Uterus (tissue), 2 donors: Measurements from ENCODE around the gene PALD1.

Experiments
- CTCF ChIP-seq, 4 experiments: fragments of 200-600 bp in 2 of 4; fragments of 450-650 bp in 2 of 4; sonication (generic) in 2 of 4; IDR thresholded peaks; one replicate each; pipeline ENCODE4 v1.5.1; 2016 to 2019; ENCODE audit warnings: antibody characterized with exemption in 4 of 4, mild to moderate bottlenecking in 2 of 4, moderate library complexity in 1 of 4
- POLR2A ChIP-seq, 2 donors: fragments of 450-650 bp; IDR thresholded peaks; one replicate each; pipeline ENCODE4 v1.6.1; 2016; ENCODE audit warnings: antibody characterized with exemption in 2 of 2, mild to moderate bottlenecking in 1 of 2, moderate library complexity in 1 of 2

DNA sequence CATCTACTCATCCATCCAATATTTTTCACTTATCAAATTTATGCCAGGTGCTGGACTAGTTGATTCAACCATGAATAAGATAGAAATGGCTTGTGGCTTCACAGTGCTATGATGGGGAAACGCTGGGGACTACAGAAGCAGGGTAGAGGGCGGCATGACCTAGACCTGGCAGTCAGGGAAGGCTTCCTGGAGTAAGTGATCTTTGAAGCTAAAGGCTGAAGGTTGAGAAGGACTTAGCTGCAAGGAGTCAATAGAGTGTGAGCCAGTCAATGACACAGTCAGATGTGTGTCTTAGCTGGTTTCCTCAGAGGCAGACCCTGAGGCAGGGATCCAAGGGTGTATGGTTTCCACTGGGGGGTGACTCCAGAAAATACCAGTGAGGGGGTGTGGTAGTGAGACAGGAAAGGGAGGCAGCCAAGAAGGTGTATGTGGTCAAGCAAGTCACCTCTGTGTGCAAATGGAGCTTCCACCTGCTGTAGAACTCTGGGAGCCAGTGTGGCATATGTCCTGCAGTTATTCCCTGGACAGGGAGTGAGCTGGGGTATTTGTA, 113.7 kb downstream of the PALD1 start:
- no peak for TF ChIP-seq CTCF (IDR thresholded peaks at IDR 0.05)
- no peak for TF ChIP-seq POLR2A (IDR thresholded peaks at IDR 0.05)
